Endothelial cell of umbilical vein (primary cell): ENCODE measurements around the gene ENO2. TPM values are rescaled to one million over a fixed set of nuclear protein-coding genes. Genes with fewer than 3 reads are reported as not detected.

ENCODE experiments used
- BruUV-seq: library from RNA; stranded (reverse); fragments of 400-500 nt; replicated peaks from 2 replicates; lab custom pipeline; 2021; lab: Mats Ljungman, UMichigan
- CTCF ChIA-PET: fragments of 300-600, 350-600 bp; sonication (Branson Sonifier 250); formaldehyde crosslinking; loops from one replicate; lab custom pipeline; 2021; ENCODE audit warnings: antibody characterized with exemption, inconsistent platforms; lab: Charles Lee
- POLR2A ChIA-PET: fragments of 300-600, 350-600 bp; sonication (Branson Sonifier 250); formaldehyde crosslinking; loops from one replicate; lab custom pipeline; 2021; ENCODE audit warnings: antibody characterized with exemption, inconsistent platforms; lab: Charles Lee
- DNase-seq: peaks from one replicate; pipeline ENCODE4 v3.0.0-alpha.2; 2011; ENCODE audit warnings: low read depth, low spot score
- FAIRE-seq: peaks from 2 replicates; lab custom pipeline; 2011; peaks lifted over from hg19 to GRCh38; lab: Jason Lieb, UNC
- H2AFZ ChIP-seq: 2 replicates; pipeline ENCODE4 v1.6.0; 2012; ENCODE audit warnings: low read depth, low read length, control low read depth, inconsistent platforms
- H3K27ac ChIP-seq: 2 replicates; pipeline ENCODE4 v1.5.1; 2011; ENCODE audit warnings: low read depth, mild to moderate bottlenecking, control low read depth, low read length, moderate library complexity; ENCODE audit not compliant: insufficient read depth
- H3K27me3 ChIP-seq, 2 experiments: 2 replicates each; pipeline versions ENCODE4 v1.6.0 to v1.6.1; 2011; ENCODE audit warnings: low read length in 2 of 2, mixed read lengths in 1 of 2; ENCODE audit not compliant: control insufficient read depth in 2 of 2, insufficient read depth in 2 of 2
- H3K36me3 ChIP-seq, 2 experiments: 2 replicates in 1 of 2; 3 replicates in 1 of 2; pipeline ENCODE4 v1.5.1; 2011; ENCODE audit warnings: low read length in 2 of 2, mild to moderate bottlenecking in 1 of 2, moderate library complexity in 1 of 2; ENCODE audit not compliant: control insufficient read depth in 2 of 2, insufficient read depth in 2 of 2; ENCODE audit errors: extremely low read depth in 1 of 2
- H3K4me1 ChIP-seq: 3 replicates; pipeline ENCODE4 v1.5.1; 2011; ENCODE audit warnings: mild to moderate bottlenecking, low read length; ENCODE audit not compliant: control insufficient read depth, insufficient read depth; ENCODE audit errors: extremely low read depth
- H3K4me2 ChIP-seq: 2 replicates; pipeline ENCODE4 v1.6.1; 2011; ENCODE audit warnings: low read length, control low read depth, mixed read lengths; ENCODE audit not compliant: insufficient read depth
- H3K4me3 ChIP-seq, 3 experiments: fragments of 200-600 bp in 1 of 3; sonication (generic), shearing (Covaris generic) in 1 of 3; replicated peaks in 1 of 3; 2 replicates each; pipeline ENCODE4 v1.5.1; 2011 to 2016; ENCODE audit warnings: control low read depth in 3 of 3, low read length in 3 of 3, mild to moderate bottlenecking in 2 of 3, inconsistent platforms in 1 of 3, low read depth in 1 of 3, moderate library complexity in 1 of 3; ENCODE audit not compliant: insufficient read depth in 1 of 3
- H3K79me2 ChIP-seq: 2 replicates; pipeline ENCODE4 v1.6.0; 2012; ENCODE audit warnings: low read length, inconsistent platforms; ENCODE audit not compliant: control insufficient read depth, insufficient read depth
- H3K9ac ChIP-seq: replicated peaks from 2 replicates; pipeline ENCODE3; 2011; ENCODE audit warnings: low read length, control low read depth; ENCODE audit not compliant: insufficient read depth; ENCODE audit errors: extremely low read depth
- H3K9me1 ChIP-seq: replicated peaks from 3 replicates; pipeline ENCODE4 v1.6.0; 2011; ENCODE audit warnings: mild to moderate bottlenecking, low read length; ENCODE audit not compliant: control insufficient read depth, insufficient read depth; ENCODE audit errors: extremely low read depth
- H3K9me3 ChIP-seq: replicated peaks from 2 replicates; pipeline ENCODE4 v1.5.1; 2012; ENCODE audit warnings: low read length, inconsistent platforms; ENCODE audit not compliant: control insufficient read depth, insufficient read depth
- H4K20me1 ChIP-seq: replicated peaks from 2 replicates; pipeline ENCODE3; 2011; ENCODE audit warnings: mild to moderate bottlenecking, low read length; ENCODE audit not compliant: control insufficient read depth, insufficient read depth; ENCODE audit errors: extremely low read depth
- CTCF ChIP-seq, 2 donors: IDR thresholded peaks; 1 replicate in 1 of 2; 2 replicates in 1 of 2; pipeline ENCODE4 v1.5.1; 2011; ENCODE audit warnings: low read length in 2 of 2, mild to moderate bottlenecking in 2 of 2, moderate library complexity in 2 of 2, control low read depth in 1 of 2, inconsistent platforms in 1 of 2, low read depth in 1 of 2; ENCODE audit not compliant: insufficient read depth in 1 of 2; ENCODE audit errors: extremely low read depth in 1 of 2
- GATA2 ChIP-seq: IDR thresholded peaks from 2 replicates; pipeline ENCODE4 v1.7.0; 2011; ENCODE audit warnings: low read depth, mild to moderate bottlenecking, moderate library complexity, mixed read lengths, low read length; ENCODE audit not compliant: insufficient read length, insufficient read depth
- POLR2AphosphoS5 ChIP-seq: IDR thresholded peaks from 2 replicates; pipeline ENCODE4 v1.6.1; 2012; ENCODE audit warnings: low read depth, mild to moderate bottlenecking, control low read depth, low read length, moderate library complexity; ENCODE audit not compliant: insufficient read depth
- dilution Hi-C: fragments of 300-500 bp; cut with MboI; formaldehyde crosslinking; loops from one replicate; pipeline ENCODE4 v1.15.0; 2019; ENCODE audit warnings: low sequenced_read_pairs; ENCODE audit not compliant: extremely low pct_ligation_motif_present
- intact Hi-C: fragments of 100-400 bp; cut with micrococcal nuclease; formaldehyde crosslinking; loops from one replicate; pipeline ENCODE4 v1.10.0; 2022
- polyA plus RNA-seq, 4 experiments: library from polyadenylated mRNA; depleted of rRNA in 3 of 4; stranded (reverse) in 3 of 4; unstranded in 1 of 4; fragments of >200 nt; gene quantifications; 2 replicates each; pipeline versions ENCODE4 v1.2.1 to v1.2.3, GENCODE V29; 2011 to 2012; ENCODE audit warnings: missing spikeins in 1 of 4
- total RNA-seq: library from RNA; stranded (reverse); gene quantifications from 2 replicates; pipeline ENCODE4 v1.2.3, GENCODE V29; 2021

The ENO2 gene
- total and polyA plus RNA-seq, 2 donors (not counting 3 experiments of a cell fraction or from before 2014, with no cell fraction given), result 11.4 to 18.6 TPM

GRCh38 chr12:6869049-6870021 is 45.0 kb upstream of the ENO2 start:
- ChIA-PET CTCF (interaction anchor here (0.6 to 3.9 kb wide), 41 partner anchors 9 to 245 kb away, joined by 3 to 43 read pairs (median 5); partner anchors contain the start of genes ATN1, C12orf57, C1RL and CDCA3), POLR2A (interaction anchor here (0.7 to 2.4 kb wide), 3 partner anchors 15 to 74 kb away, joined by 3 to 48 read pairs (median 8); partner anchors contain the start of genes C12orf57, CDCA3, RNU7-1 and USP5)
- DNase-seq (peak; percentile 75), FAIRE-seq (peak; percentile 89)
- H3K27me3 ChIP-seq, result no peaks in the 10 kb centered on the region
- H3K9me1 ChIP-seq, result no peaks in the 10 kb centered on the region
- BruUV-seq, result no TSS peak
- H3K4me3 ChIP-seq, result peak overlapping the region in 2 of 3 experiments; percentile 75 to 95
- no peaks in the 10 kb centered on the region for H3K9me3 ChIP-seq
- H3K36me3 ChIP-seq, result peaks cover 2 to 27% of the 10 kb centered on the region in 2 experiments
- no peak overlapping the region for H2AFZ ChIP-seq
- peaks cover 41% of the 10 kb centered on the region for H3K4me1 ChIP-seq
- TF ChIP-seq CTCF (IDR thresholded peaks at IDR 0.05; ENCODE audit: extremely low read depth in 1 of 2, insufficient read depth in 1 of 2, low read depth in 1 of 2, low read length in 2 of 2) (peak; percentile 85 to 87), GATA2 (no peak), POLR2AphosphoS5 (no peak)
- dilution Hi-C loops (no loop called here), intact Hi-C loops (loop anchor here (1.0 to 5.0 kb wide), 5 partner anchors 69 to 238 kb away; partner anchors contain the start of genes C1R, C1RL and RNU7-1)
- peak overlapping the region; percentile 75 for H3K4me2 ChIP-seq
- no peak overlapping the region for H3K9ac ChIP-seq
- H3K79me2 ChIP-seq, result peaks cover 40% of the 10 kb centered on the region
- H3K27ac ChIP-seq, result no peak overlapping the region
- H4K20me1 ChIP-seq, result no peaks in the 10 kb centered on the region
